ENCODE results near the gene CHST11.
"Not testable (repeated sequence)": the region's sequence is repeated elsewhere in the genome, so short reads cannot be mapped to it uniquely, and the experiment has no call there.

CHST11 gene

GRCh38 chr12:104784592-104784991 lies 327.8 kb downstream of the CHST11 start:
- no peak for DNase-seq

- no peak for DNase-seq
These were observed 329.1 kb downstream of the CHST11 start for GRCh38 chr12:104785886-104786285.

GRCh38 chr12:104786352-104786751 lies 329.6 kb downstream of the CHST11 start:
- DNase-seq: no peak

GRCh38 chr12:104788840-104789271 lies 332.1 kb downstream of the CHST11 start:
- DNase-seq: peak in 1 of 2 donors; percentile 39

GRCh38 chr12:104790296-104791125 lies 333.8 kb downstream of the CHST11 start:
- DNase-seq: peak in 1 of 2 donors; percentile 37

- no peak for DNase-seq
These were observed 335.8 kb downstream of the CHST11 start for GRCh38 chr12:104792570-104792969.

- no peak for DNase-seq
These were observed 336.5 kb downstream of the CHST11 start for GRCh38 chr12:104793285-104793684.

GRCh38 chr12:104793968-104794367 lies 337.2 kb downstream of the CHST11 start:
- DNase-seq: no peak

- DNase-seq: no peak
These were observed 339.7 kb downstream of the CHST11 start for GRCh38 chr12:104796475-104796862.

GRCh38 chr12:104799458-104799857 lies 342.7 kb downstream of the CHST11 start:
- no peak for DNase-seq

- no peak for DNase-seq
These were observed 344.3 kb downstream of the CHST11 start for GRCh38 chr12:104801005-104801404.

GRCh38 chr12:104801427-104801826 lies 344.7 kb downstream of the CHST11 start:
- no peak for DNase-seq

GRCh38 chr12:104802208-104802607 lies 345.5 kb downstream of the CHST11 start:
- DNase-seq: no peak

GRCh38 chr12:104805186-104805585 lies 348.4 kb downstream of the CHST11 start:
- DNase-seq: no peak

- DNase-seq: not testable (repeated sequence)
These were observed 349.4 kb downstream of the CHST11 start for GRCh38 chr12:104806194-104806593.

- DNase-seq: no peak
These were observed 352.5 kb downstream of the CHST11 start for GRCh38 chr12:104809251-104809650.

GRCh38 chr12:104809706-104810385 lies 353.1 kb downstream of the CHST11 start:
- DNase-seq: no peak

Measured in inflammatory macrophage treated with lipopolysaccharide for 1 hour (primary cell).